Hepatocyte (in vitro differentiated cells): ENCODE data around the gene THRAP3.

Experiments used
- EZH2 ChIP-seq: fragments of 200-600 bp; sonication (generic); IDR thresholded peaks from 2 replicates; pipeline ENCODE4 v1.6.1; 2016; ENCODE audit warnings: antibody characterized with exemption, mild to moderate bottlenecking, borderline replicate concordance
- TF ChIP-seq, protein P1 (sequence below): fragments of 200-600 bp; sonication (generic); IDR thresholded peaks from 2 replicates; pipeline ENCODE4 v1.5.1; 2016; ENCODE audit warnings: antibody characterized with exemption, mild to moderate bottlenecking; ENCODE audit not compliant: poor library complexity

DNA sequence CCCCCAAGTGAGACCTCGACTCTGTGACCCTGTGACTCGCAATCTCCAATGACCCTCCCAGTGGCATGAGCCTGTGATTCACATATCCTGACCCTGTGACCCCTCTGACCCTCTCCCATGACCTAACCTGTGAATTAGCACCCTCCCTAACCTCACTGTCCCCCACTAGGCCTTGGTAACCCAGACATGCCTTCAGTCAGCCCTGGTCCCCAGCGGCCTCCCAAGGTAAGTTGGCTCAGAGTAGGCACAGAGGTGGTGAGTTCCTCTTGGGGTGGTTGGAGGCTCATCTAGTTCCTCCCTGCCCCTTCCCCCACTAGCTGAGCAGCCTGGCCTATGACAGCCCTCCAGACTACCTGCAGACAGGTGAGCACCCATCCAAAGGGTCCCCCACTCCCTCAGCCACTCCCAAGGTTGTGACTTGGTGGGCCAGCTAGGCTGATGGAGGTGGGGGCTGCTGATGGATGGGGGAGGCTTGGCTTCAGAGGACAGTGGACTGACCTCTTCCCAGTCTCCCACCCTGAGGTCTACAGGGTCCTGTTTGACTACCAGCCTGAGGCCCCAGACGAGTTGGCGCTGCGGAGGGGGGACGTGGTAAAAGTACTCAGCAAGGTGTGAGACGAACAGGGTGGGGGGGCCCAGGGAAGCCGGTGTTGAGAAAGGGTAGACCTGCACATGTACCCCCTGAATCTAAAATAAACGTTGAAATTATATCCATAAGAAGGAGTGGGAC, 83.5 kb downstream of the THRAP3 start:
- TF ChIP-seq, protein P1, sequence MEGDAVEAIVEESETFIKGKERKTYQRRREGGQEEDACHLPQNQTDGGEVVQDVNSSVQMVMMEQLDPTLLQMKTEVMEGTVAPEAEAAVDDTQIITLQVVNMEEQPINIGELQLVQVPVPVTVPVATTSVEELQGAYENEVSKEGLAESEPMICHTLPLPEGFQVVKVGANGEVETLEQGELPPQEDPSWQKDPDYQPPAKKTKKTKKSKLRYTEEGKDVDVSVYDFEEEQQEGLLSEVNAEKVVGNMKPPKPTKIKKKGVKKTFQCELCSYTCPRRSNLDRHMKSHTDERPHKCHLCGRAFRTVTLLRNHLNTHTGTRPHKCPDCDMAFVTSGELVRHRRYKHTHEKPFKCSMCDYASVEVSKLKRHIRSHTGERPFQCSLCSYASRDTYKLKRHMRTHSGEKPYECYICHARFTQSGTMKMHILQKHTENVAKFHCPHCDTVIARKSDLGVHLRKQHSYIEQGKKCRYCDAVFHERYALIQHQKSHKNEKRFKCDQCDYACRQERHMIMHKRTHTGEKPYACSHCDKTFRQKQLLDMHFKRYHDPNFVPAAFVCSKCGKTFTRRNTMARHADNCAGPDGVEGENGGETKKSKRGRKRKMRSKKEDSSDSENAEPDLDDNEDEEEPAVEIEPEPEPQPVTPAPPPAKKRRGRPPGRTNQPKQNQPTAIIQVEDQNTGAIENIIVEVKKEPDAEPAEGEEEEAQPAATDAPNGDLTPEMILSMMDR: no peak
- TF ChIP-seq EZH2: no peak
